Germinal center (tissue), 1 donor: ENCODE results near the gene CA9.

Experiments used
- DNase-seq: peaks from one replicate; pipeline ENCODE4 v3.0.0; 2012; ENCODE audit warnings: mixed read lengths, low spot score

The CA9 gene

GRCh38 chr9:35651956-35652828, 21.5 kb upstream of the CA9 start:
- no peak for DNase-seq

- DNase-seq: no peak
These were observed 20.9 kb upstream of the CA9 start for GRCh38 chr9:35652829-35653209.

- no peak for DNase-seq
These were observed 20.1 kb upstream of the CA9 start for GRCh38 chr9:35653611-35654010.

GRCh38 chr9:35656348-35656747, 17.4 kb upstream of the CA9 start:
- DNase-seq: no peak

- DNase-seq: no peak
These were observed 16.7 kb upstream of the CA9 start for GRCh38 chr9:35656831-35657545.

GRCh38 chr9:35657546-35658136, 16.1 kb upstream of the CA9 start, which contains the start of gene RMRP:
TSS of gene RMRP (minus strand) at chr9:35658019.
- peak; percentile 78 for DNase-seq

GRCh38 chr9:35658137-35658967, 15.4 kb upstream of the CA9 start, which contains the start of gene CCDC107:
TSS of gene CCDC107 (plus strand) at chr9:35658292. CDS start at chr9:35658380, 88 bp downstream.
- DNase-seq: peak; percentile 97

GRCh38 chr9:35658968-35659220, 14.8 kb upstream of the CA9 start:
- DNase-seq: no peak

- DNase-seq: no peak
These were observed 14.4 kb upstream of the CA9 start for GRCh38 chr9:35659340-35659739.

- no peak for DNase-seq
These were observed 12.7 kb upstream of the CA9 start for GRCh38 chr9:35660966-35661415.

- DNase-seq: no peak
These were observed 11.9 kb upstream of the CA9 start for GRCh38 chr9:35661756-35662350.

- no peak for DNase-seq
These were observed 11.3 kb upstream of the CA9 start for GRCh38 chr9:35662437-35662836.

GRCh38 chr9:35664531-35665470, 8.9 kb upstream of the CA9 start, which contains the start of gene ARHGEF39:
TSS of gene ARHGEF39 (minus strand) at chr9:35665195. CDS start at chr9:35665169, 26 bp downstream.
- DNase-seq: peak; percentile 85

- DNase-seq: no peak
These were observed 8.3 kb upstream of the CA9 start for GRCh38 chr9:35665471-35665818.

- DNase-seq: no peak
These were observed 7.7 kb upstream of the CA9 start for GRCh38 chr9:35666045-35666444.

- no peak for DNase-seq
These were observed 7.2 kb upstream of the CA9 start for GRCh38 chr9:35666549-35666948.

- DNase-seq: no peak
These were observed 5.8 kb upstream of the CA9 start for GRCh38 chr9:35667939-35668338.

GRCh38 chr9:35669331-35670145, 4.2 kb upstream of the CA9 start:
- DNase-seq: no peak

- DNase-seq: no peak
These were observed 265 bp downstream of the CA9 start for GRCh38 chr9:35674025-35674361.

GRCh38 chr9:35675204-35675603, 1.5 kb downstream of the CA9 start:
- no peak for DNase-seq
